Keratinocyte (primary cell): ENCODE data around the gene GPX5. TPM values are rescaled to one million over a fixed set of nuclear protein-coding genes. Genes with fewer than 3 reads are reported as not detected.

Source experiments
- DNase-seq: peaks from one replicate; pipeline ENCODE4 v3.0.0-alpha.2; 2011; ENCODE audit warnings: low read depth, missing footprints, low spot score
- FAIRE-seq: peaks from 2 replicates; lab custom pipeline; 2011; peaks lifted over from hg19 to GRCh38; lab: Jason Lieb, UNC
- H2AFZ ChIP-seq: 2 replicates; pipeline ENCODE4 v1.6.0; 2012; ENCODE audit warnings: low read length, control low read depth, inconsistent platforms; ENCODE audit not compliant: control insufficient read depth
- H3K27ac ChIP-seq: 2 replicates; pipeline ENCODE4 v1.5.1; 2011; ENCODE audit warnings: low read length; ENCODE audit not compliant: control insufficient read depth, insufficient read depth
- H3K27me3 ChIP-seq: 3 replicates; pipeline ENCODE4 v1.6.0; 2011; ENCODE audit warnings: low read length; ENCODE audit not compliant: control insufficient read depth, insufficient read depth; ENCODE audit errors: extremely low read depth
- H3K36me3 ChIP-seq, 2 experiments: 2 replicates in 1 of 2; 3 replicates in 1 of 2; pipeline ENCODE4 v1.5.1; 2011; ENCODE audit warnings: low read length in 2 of 2, mild to moderate bottlenecking in 1 of 2; ENCODE audit not compliant: control insufficient read depth in 2 of 2, insufficient read depth in 2 of 2; ENCODE audit errors: extremely low read depth in 1 of 2
- H3K4me1 ChIP-seq: 3 replicates; pipeline ENCODE4 v1.5.1; 2011; ENCODE audit warnings: low read length; ENCODE audit not compliant: control insufficient read depth, insufficient read depth; ENCODE audit errors: extremely low read depth
- H3K4me2 ChIP-seq: 3 replicates; pipeline ENCODE4 v1.6.0; 2011; ENCODE audit warnings: low read depth, low read length; ENCODE audit not compliant: control insufficient read depth, insufficient read depth; ENCODE audit errors: extremely low read depth
- H3K4me3 ChIP-seq, 3 experiments: fragments of 200-600 bp in 1 of 3; sonication (generic) in 1 of 3; 2 replicates in 2 of 3; 3 replicates in 1 of 3; pipeline ENCODE4 v1.5.1; 2011 to 2016; ENCODE audit warnings: low read length in 3 of 3, mild to moderate bottlenecking in 3 of 3, control low read depth in 2 of 3, inconsistent platforms in 1 of 3, low read depth in 1 of 3, mixed read lengths in 1 of 3, mixed run types in 1 of 3, moderate library complexity in 1 of 3; ENCODE audit not compliant: control insufficient read depth in 2 of 3, insufficient read depth in 2 of 3; ENCODE audit errors: extremely low read depth in 1 of 3
- H3K79me2 ChIP-seq: 2 replicates; pipeline ENCODE4 v1.6.0; 2012; ENCODE audit warnings: low read length; ENCODE audit not compliant: control insufficient read depth, insufficient read depth
- H3K9ac ChIP-seq: 3 replicates; pipeline ENCODE4 v1.6.0; 2011; ENCODE audit warnings: low read length; ENCODE audit not compliant: control insufficient read depth, insufficient read depth; ENCODE audit errors: extremely low read depth
- H3K9me1 ChIP-seq: 3 replicates; pipeline ENCODE4 v1.6.0; 2011; ENCODE audit warnings: low read length; ENCODE audit not compliant: control insufficient read depth, insufficient read depth; ENCODE audit errors: extremely low read depth
- H3K9me3 ChIP-seq: 2 replicates; pipeline ENCODE4 v1.5.1; 2012; ENCODE audit warnings: low read depth, low read length; ENCODE audit not compliant: control insufficient read depth
- H4K20me1 ChIP-seq: 3 replicates; pipeline ENCODE4 v1.6.0; 2011; ENCODE audit warnings: low read length; ENCODE audit not compliant: control insufficient read depth, insufficient read depth; ENCODE audit errors: extremely low read depth
- CTCF ChIP-seq, 3 experiments: IDR thresholded peaks in 1 of 3; conservative IDR thresholded peaks in 1 of 3; optimal IDR thresholded peaks in 1 of 3; 2 replicates in 2 of 3; 3 replicates in 1 of 3; pipeline versions ENCODE3 to v1.5.1; 2011; ENCODE audit warnings: low read length in 3 of 3, mild to moderate bottlenecking in 3 of 3, moderate library complexity in 2 of 3, control low read depth in 1 of 3, inconsistent platforms in 1 of 3; ENCODE audit not compliant: insufficient read depth in 2 of 3; ENCODE audit errors: extremely low read depth in 1 of 3
- EZH2 ChIP-seq: IDR thresholded peaks from one replicate; pipeline ENCODE4 v1.6.1; 2012; ENCODE audit warnings: inconsistent platforms, mild to moderate bottlenecking, low read length, moderate library complexity
- dilution Hi-C: fragments of 300-500 bp; cut with MboI; formaldehyde crosslinking; loops from one replicate; pipeline ENCODE4 v1.7.0; 2020; ENCODE audit warnings: low sequenced_read_pairs; ENCODE audit not compliant: extremely low pct_ligation_motif_present
- polyA plus RNA-seq, 5 experiments: library from polyadenylated mRNA; depleted of rRNA in 3 of 5; stranded (reverse) in 3 of 5; stranded (forward) in 1 of 5; unstranded in 1 of 5; fragments of >200 nt; gene quantifications; 1 replicate in 1 of 5; 2 replicates in 3 of 5; 3 replicates in 1 of 5; pipeline versions ENCODE4 v1.2.1 to v1.2.3, GENCODE V29; 2011 to 2012; ENCODE audit warnings: missing spikeins in 2 of 5, low read depth in 1 of 5, low replicate concordance in 1 of 5

The GPX5 gene
- polyA plus RNA-seq, 1 donor (not counting 4 experiments of a cell fraction or from before 2014, with no cell fraction given): not detected

- Histone ChIP-seq H3K9me1 (no peaks in the 10 kb centered on the region), H3K79me2 (no peaks in the 10 kb centered on the region), H3K9me3 (no peaks in the 10 kb centered on the region), H3K27me3 (peaks cover 9% of the 10 kb centered on the region), H3K9ac (no peak overlapping the region), H3K36me3 (no peaks in the 10 kb centered on the region), H3K4me2 (peak overlapping the region; percentile 72), H3K4me3 (peak overlapping the region; percentile 19 to 70 (median 61)), H3K4me1 (peaks cover 10% of the 10 kb centered on the region), H4K20me1 (no peaks in the 10 kb centered on the region), H3K27ac (no peak overlapping the region), H2AFZ (no peak overlapping the region)
- peak; percentile 64 for FAIRE-seq
- TF ChIP-seq EZH2 (no peak), CTCF (optimal IDR thresholded peaks at IDR 0.05 in 1 of 3, IDR thresholded peaks at IDR 0.05 in 1 of 3, conservative IDR thresholded peaks at IDR 0.05 in 1 of 3; ENCODE audit: extremely low read depth in 1 of 3, insufficient read depth in 2 of 3, low read length in 3 of 3) (no peak)
- peak; percentile 60 for DNase-seq
- dilution Hi-C loops: no loop called here
Measured at GRCh38 chr6:28537509-28538140, 11.9 kb downstream of the GPX5 start.

- no peak overlapping the region for H3K9ac ChIP-seq
- H3K79me2 ChIP-seq: no peaks in the 10 kb centered on the region
- peaks cover 20% of the 10 kb centered on the region for H3K4me1 ChIP-seq
- H3K27ac ChIP-seq: no peak overlapping the region
- no peaks in the 10 kb centered on the region for H3K9me3 ChIP-seq
- peak overlapping the region; percentile 90 for H3K4me2 ChIP-seq
- no peak for DNase-seq
- TF ChIP-seq CTCF (optimal IDR thresholded peaks at IDR 0.05 in 1 of 3, IDR thresholded peaks at IDR 0.05 in 1 of 3, conservative IDR thresholded peaks at IDR 0.05 in 1 of 3; ENCODE audit: extremely low read depth in 1 of 3, insufficient read depth in 2 of 3, low read length in 3 of 3) (no peak), EZH2 (no peak)
- peaks cover 4% of the 10 kb centered on the region for H3K27me3 ChIP-seq
- no peaks in the 10 kb centered on the region for H3K9me1 ChIP-seq
- H2AFZ ChIP-seq: no peak overlapping the region
- dilution Hi-C loops: no loop called here
- FAIRE-seq: no peak
- H3K36me3 ChIP-seq: no peaks in the 10 kb centered on the region
- no peaks in the 10 kb centered on the region for H4K20me1 ChIP-seq
- peak overlapping the region; percentile 24 to 72 (median 71) for H3K4me3 ChIP-seq
Measured at GRCh38 chr6:28541996-28542395, 16.3 kb downstream of the GPX5 start.
